Adrenal gland (tissue), 12 donors: ENCODE results near the gene CHRD. TPM values are rescaled to one million over a fixed set of nuclear protein-coding genes. Genes with fewer than 3 reads are reported as not detected.

ENCODE experiments used
- DNase-seq, 7 donors: peaks; one replicate each; pipeline ENCODE4 v3.0.0-alpha.2; 2019 to 2020
- H3K27ac ChIP-seq, 5 donors: fragments of 200-600 bp; sonication (generic) in 4 of 5; 1 replicate in 3 of 5; 2 replicates in 2 of 5; pipeline versions ENCODE4 v1.5.1 to v1.8.0; 2016 to 2020; ENCODE audit warnings: mild to moderate bottlenecking in 1 of 5
- H3K27me3 ChIP-seq: fragments of 200-600 bp; 2 replicates; pipeline ENCODE4 v1.8.0; 2021
- H3K36me3 ChIP-seq, 2 donors: fragments of 200-600 bp; replicated peaks in 1 of 2; 1 replicate in 1 of 2; 2 replicates in 1 of 2; pipeline versions ENCODE4 v1.5.1 to v1.8.0; 2018 to 2022
- H3K4me1 ChIP-seq, 2 donors: fragments of 200-600 bp; replicated peaks in 1 of 2; 1 replicate in 1 of 2; 2 replicates in 1 of 2; pipeline versions ENCODE4 v1.5.1 to v1.8.0; 2018 to 2021
- H3K4me3 ChIP-seq, 4 donors: fragments of 200-600 bp; sonication (generic) in 3 of 4; one replicate each; pipeline ENCODE4 v1.5.1; 2016 to 2018
- H3K9me3 ChIP-seq, 3 donors: fragments of 200-600 bp; sonication (generic) in 1 of 3; replicated peaks in 1 of 3; 1 replicate in 2 of 3; 2 replicates in 1 of 3; pipeline versions ENCODE4 v1.5.1 to v1.8.0; 2016 to 2021
- CTCF ChIP-seq, 6 experiments: fragments of 450-650 bp in 4 of 6; fragments of 200-600 bp in 2 of 6; sonication (generic) in 1 of 6; IDR thresholded peaks; 1 replicate in 5 of 6; 2 replicates in 1 of 6; pipeline versions ENCODE4 v1.5.1 to v1.8.0; 2016 to 2021; ENCODE audit warnings: antibody characterized with exemption in 6 of 6, mild to moderate bottlenecking in 2 of 6, moderate library complexity in 1 of 6
- POLR2A ChIP-seq, 2 donors: fragments of 450-650 bp; IDR thresholded peaks; one replicate each; pipeline ENCODE4 v1.6.1; 2017; ENCODE audit warnings: antibody characterized with exemption in 2 of 2, mild to moderate bottlenecking in 2 of 2, moderate library complexity in 1 of 2
- WGBS, 4 donors: extraction: QIAGEN DNeasy Blood & Tissue Kit in 2 of 4; methylation state at CpG; one replicate each; pipeline versions ENCODE4 v1.1.5 to v1.1.7; 2013 to 2017; 5-methylcytosine and 5-hydroxymethylcytosine counted together
- intact Hi-C, 2 donors: fragments of 100-400 bp; cut with DNase I; formaldehyde crosslinking; loops; one replicate each; pipeline versions ENCODE4 v1.14.1 to v1.15.0; 2022 to 2023
- polyA plus RNA-seq, 3 donors: library from polyadenylated mRNA; stranded (reverse); fragments of 200-250 nt in 2 of 3; fragments of 350-450 nt in 1 of 3; fragmentation: Illumina TruSeq in 1 of 3; extraction: RNeasy Lipid Tissue Mini Kit (QIAGEN cat#74804) in 1 of 3; gene quantifications; one replicate each; pipeline ENCODE4 v1.2.3, GENCODE V29; 2013 to 2014
- total RNA-seq, 9 donors: library from RNA; depleted of rRNA in 4 of 9; stranded (reverse); fragments of >200 nt in 4 of 9; fragments of 120-200 nt in 1 of 9; fragmentation: NEBNext Ultra II Directional in 1 of 9; extraction: Animal tissue kit (Norgen Biotek cat#: 25700) in 1 of 9; gene quantifications; one replicate each; pipeline versions ENCODE4 v1.1.0 to v1.2.4, GENCODE V29; 2013 to 2023
- donor health status: healthy with polysubstance abuse.
- donor health status: Bipolar disorder and iron deficiency.
- donor health status: DM: yes; HTN: yes; CAD: no.
- donor health status: DM: no; HTN: no; CAD: no.
- donor health status: DM: no; HTN: no; CAD: no.
- donor health status: DM: yes; HTN: yes; CAD: no.

CHRD gene
- total and polyA plus RNA-seq, 12 donors: 1.1 to 101 (median 23.7) TPM

GRCh38 chr3:184358124-184358767 lies 21.6 kb upstream of the CHRD start:
- H3K9me3 ChIP-seq: no peaks in the 10 kb centered on the region
- H3K4me1 ChIP-seq: peaks cover 6 to 29% of the 10 kb centered on the region in 2 donors
- no peak overlapping the region for H3K4me3 ChIP-seq
- H3K27me3 ChIP-seq: no peaks in the 10 kb centered on the region
- TF ChIP-seq CTCF (IDR thresholded peaks at IDR 0.05) (no peak), POLR2A (IDR thresholded peaks at IDR 0.05) (no peak)
- no peak overlapping the region for H3K27ac ChIP-seq
- intact Hi-C loops: no loop called here
- no peak for DNase-seq
- WGBS, 4 donors: 92 to 95% (median 93%) methylated on average over 5 to 12 of the region's 12 CpGs
- peaks cover 0 to 27% of the 10 kb centered on the region in 2 donors for H3K36me3 ChIP-seq

GRCh38 chr3:184358921-184359350 lies 20.9 kb upstream of the CHRD start:
- no peak overlapping the region for H3K4me3 ChIP-seq
- no peaks in the 10 kb centered on the region for H3K27me3 ChIP-seq
- intact Hi-C loops: no loop called here
- peaks cover 11 to 35% of the 10 kb centered on the region in 2 donors for H3K4me1 ChIP-seq
- no peak overlapping the region for H3K27ac ChIP-seq
- no peak for DNase-seq
- H3K36me3 ChIP-seq: peaks cover 0 to 21% of the 10 kb centered on the region in 2 donors
- WGBS, 4 donors: 36 to 58% (median 48%) methylated on average over 5 to 14 of the region's 14 CpGs
- H3K9me3 ChIP-seq: no peaks in the 10 kb centered on the region
- TF ChIP-seq CTCF (IDR thresholded peaks at IDR 0.05) (no peak), POLR2A (IDR thresholded peaks at IDR 0.05) (no peak)

GRCh38 chr3:184359610-184360009 lies 20.2 kb upstream of the CHRD start:
- no peak for TF ChIP-seq POLR2A (IDR thresholded peaks at IDR 0.05)
- no peak for TF ChIP-seq CTCF (IDR thresholded peaks at IDR 0.05)
- no peak overlapping the region for H3K4me3 ChIP-seq

GRCh38 chr3:184360070-184360928 lies 19.6 kb upstream of the CHRD start:
- Histone ChIP-seq H3K4me3 (peak overlapping the region in 1 of 4 donors; percentile 88), H3K4me1 (peaks cover 13 to 45% of the 10 kb centered on the region in 2 donors)

More at GRCh38 chr3:184359610-184360009, 20.2 kb upstream of the CHRD start:
- WGBS, 4 donors: 61 to 79% (median 73%) methylated on average over 8 to 9 of the region's 9 CpGs
- Histone ChIP-seq H3K36me3 (peaks cover 0 to 21% of the 10 kb centered on the region in 2 donors), H3K4me1 (peaks cover 13 to 41% of the 10 kb centered on the region in 2 donors), H3K27me3 (no peaks in the 10 kb centered on the region), H3K27ac (no peak overlapping the region), H3K9me3 (no peaks in the 10 kb centered on the region)
- intact Hi-C loops: no loop called here
- no peak for DNase-seq

More at GRCh38 chr3:184360070-184360928, 19.6 kb upstream of the CHRD start:
- peaks cover 0 to 22% of the 10 kb centered on the region in 2 donors for H3K36me3 ChIP-seq
- H3K27me3 ChIP-seq: no peaks in the 10 kb centered on the region
- 59 to 64% (median 61%) methylated on average over 11 to 12 of the region's 12 CpGs for WGBS, 4 donors
- no peaks in the 10 kb centered on the region for H3K9me3 ChIP-seq
- no peak for DNase-seq
- H3K27ac ChIP-seq: no peak overlapping the region
- intact Hi-C loops: no loop called here
- TF ChIP-seq CTCF (IDR thresholded peaks at IDR 0.05) (no peak), POLR2A (IDR thresholded peaks at IDR 0.05) (no peak)
